Measurements from ENCODE around the gene SLC20A1. TPM values are rescaled to one million over a fixed set of nuclear protein-coding genes. Genes with fewer than 3 reads are reported as not detected.
"Not testable (repeated sequence)": the region's sequence is repeated elsewhere in the genome, so short reads cannot be mapped to it uniquely, and the experiment has no call there.

Gene SLC20A1
- total RNA-seq, 2 experiments from 2014 or later = 69.3 to 69.6 TPM

GRCh38 chr2:112692918-112693317 lies 47.2 kb downstream of the SLC20A1 start:
- intact Hi-C loops (cut with DNase I, micrococcal nuclease) = loop anchor here (1.0 to 5.0 kb wide), 3 partner anchors 34 to 62 kb away; partner anchors contain the start of gene SLC20A1 (in 1 of the 2)
- H3K36me3 Mint-ChIP-seq (ENCODE audit: low read depth) = no peaks in the 10 kb centered on the region
- ChIA-PET CTCF (interaction anchor here (0.6 to 3.6 kb wide), 19 partner anchors 9 to 222 kb away, joined by 3 to 36 read pairs (median 3); partner anchors contain the start of gene SLC20A1), POLR2A (interaction anchor here (0.6 to 2.3 kb wide), 5 partner anchors 13 to 47 kb away, joined by 3 to 19 read pairs (median 4); partner anchors contain the start of gene SLC20A1)
- DNase-seq (peak; percentile 75), ATAC-seq (peak; percentile 60)
- peak overlapping the region; percentile 87 for H3K27ac Mint-ChIP-seq
- peak overlapping the region; percentile 7 for H3K4me3 Mint-ChIP-seq
- no peaks in the 10 kb centered on the region for H3K9me3 Mint-ChIP-seq (ENCODE audit: low read depth)
- no peaks in the 10 kb centered on the region for H3K27me3 Mint-ChIP-seq
- H3K4me1 Mint-ChIP-seq = peaks cover 33% of the 10 kb centered on the region

GRCh38 chr2:112693596-112693995 lies 47.9 kb downstream of the SLC20A1 start:
- Mint-ChIP-seq H3K9me3 (ENCODE audit: low read depth) (no peaks in the 10 kb centered on the region), H3K4me1 (peaks cover 33% of the 10 kb centered on the region), H3K27ac (peak overlapping the region; percentile 87), H3K27me3 (no peaks in the 10 kb centered on the region), H3K36me3 (ENCODE audit: low read depth) (no peaks in the 10 kb centered on the region), H3K4me3 (no peak overlapping the region)
- POLR2A ChIA-PET = interaction anchor here (2.3 kb wide), 1 partner anchor 48 kb away, joined by 10 read pairs; the partner anchor contains the start of gene SLC20A1
- CTCF ChIA-PET = interaction anchor here (0.6 to 3.6 kb wide), 8 partner anchors 10 to 192 kb away, joined by 3 to 36 read pairs (median 4); no protein-coding TSS in a partner anchor
- intact Hi-C loops (cut with DNase I, micrococcal nuclease) = loop anchor here in 1 of 2 experiments (2.0 to 5.0 kb wide), 2 partner anchors 33 to 46 kb away; partner anchors contain the start of gene SLC20A1
- no peak for ATAC-seq
- no peak for DNase-seq

- intact Hi-C loops (cut with DNase I, micrococcal nuclease) = loop anchor here in 1 of 2 experiments (5.0 kb wide), 1 partner anchor 47 kb away; the partner anchor contains the start of gene SLC20A1
- Mint-ChIP-seq H3K4me3 (no peak overlapping the region), H3K27ac (no peak overlapping the region), H3K27me3 (no peaks in the 10 kb centered on the region), H3K36me3 (ENCODE audit: low read depth) (no peaks in the 10 kb centered on the region), H3K9me3 (ENCODE audit: low read depth) (no peaks in the 10 kb centered on the region), H3K4me1 (peaks cover 33% of the 10 kb centered on the region)
- DNase-seq (no peak), ATAC-seq (no peak)
- POLR2A ChIA-PET = no interaction called here
- CTCF ChIA-PET = interaction anchor here (0.7 to 1.6 kb wide), 2 partner anchors 39 to 93 kb away, joined by 3 to 4 read pairs; no protein-coding TSS in a partner anchor
These were observed 48.4 kb downstream of the SLC20A1 start for GRCh38 chr2:112694182-112694581.

- Mint-ChIP-seq H3K27me3 (peaks cover 5% of the 10 kb centered on the region), H3K4me3 (no peak overlapping the region), H3K36me3 (ENCODE audit: low read depth) (no peaks in the 10 kb centered on the region), H3K4me1 (peaks cover 2% of the 10 kb centered on the region), H3K9me3 (ENCODE audit: low read depth) (no peaks in the 10 kb centered on the region), H3K27ac (no peak overlapping the region)
- CTCF ChIA-PET = interaction anchor here (0.6 to 3.3 kb wide), 5 partner anchors 8 to 199 kb away, joined by 3 to 11 read pairs (median 4); no protein-coding TSS in a partner anchor
- POLR2A ChIA-PET = interaction anchor here (0.6 kb wide), 1 partner anchor 9 kb away, joined by 3 read pairs; no protein-coding TSS in a partner anchor
- DNase-seq (no peak), ATAC-seq (no peak)
- intact Hi-C loops (cut with DNase I, micrococcal nuclease) = no loop called here
These were observed 53.2 kb downstream of the SLC20A1 start for GRCh38 chr2:112698834-112699515.

GRCh38 chr2:112699984-112700667 lies 54.4 kb downstream of the SLC20A1 start:
- Mint-ChIP-seq H3K36me3 (ENCODE audit: low read depth) (no peaks in the 10 kb centered on the region), H3K27ac (no peak overlapping the region), H3K27me3 (peaks cover 5% of the 10 kb centered on the region), H3K9me3 (ENCODE audit: low read depth) (no peaks in the 10 kb centered on the region), H3K4me3 (no peak overlapping the region), H3K4me1 (peaks cover 2% of the 10 kb centered on the region)
- ATAC-seq (no peak), DNase-seq (no peak)
- POLR2A ChIA-PET = no interaction called here
- CTCF ChIA-PET = interaction anchor here (0.6 to 1.5 kb wide), 4 partner anchors 9 to 27 kb away, joined by 3 to 6 read pairs (median 4); no protein-coding TSS in a partner anchor
- intact Hi-C loops (cut with DNase I, micrococcal nuclease) = no loop called here

- no peaks in the 10 kb centered on the region for H3K36me3 Mint-ChIP-seq (ENCODE audit: low read depth)
- DNase-seq = no peak
- ATAC-seq = no peak
- no peaks in the 10 kb centered on the region for H3K9me3 Mint-ChIP-seq (ENCODE audit: low read depth)
- POLR2A ChIA-PET = no interaction called here
- CTCF ChIA-PET = interaction anchor here (1.1 to 1.7 kb wide), 2 partner anchors 14 to 17 kb away, joined by 3 to 5 read pairs; no protein-coding TSS in a partner anchor
- H3K4me3 Mint-ChIP-seq = no peak overlapping the region
- peaks cover 8% of the 10 kb centered on the region for H3K4me1 Mint-ChIP-seq
- H3K27ac Mint-ChIP-seq = no peak overlapping the region
- peaks cover 5% of the 10 kb centered on the region for H3K27me3 Mint-ChIP-seq
- intact Hi-C loops (cut with DNase I, micrococcal nuclease) = no loop called here
These were observed 55.3 kb downstream of the SLC20A1 start for GRCh38 chr2:112701052-112701451.

- no peak for ATAC-seq
These were observed 57.9 kb downstream of the SLC20A1 start for GRCh38 chr2:112703684-112704083.

GRCh38 chr2:112705575-112705974 lies 59.8 kb downstream of the SLC20A1 start:
- Mint-ChIP-seq H3K27me3 (peaks cover 11% of the 10 kb centered on the region), H3K9me3 (ENCODE audit: low read depth) (no peaks in the 10 kb centered on the region), H3K4me1 (peaks cover 31% of the 10 kb centered on the region), H3K4me3 (no peak overlapping the region), H3K36me3 (ENCODE audit: low read depth) (no peaks in the 10 kb centered on the region), H3K27ac (no peak overlapping the region)
- DNase-seq (no peak), ATAC-seq (no peak)
- POLR2A ChIA-PET = no interaction called here
- intact Hi-C loops (cut with DNase I, micrococcal nuclease) = loop anchor here in 1 of 2 experiments (5.0 kb wide), 1 partner anchor 73 kb away; no protein-coding TSS in a partner anchor
- CTCF ChIA-PET = interaction anchor here (0.5 to 2.0 kb wide), 3 partner anchors 21 to 79 kb away, joined by 3 to 9 read pairs (median 7); no protein-coding TSS in a partner anchor

More at GRCh38 chr2:112703684-112704083, 57.9 kb downstream of the SLC20A1 start:
- Mint-ChIP-seq H3K27ac (no peak overlapping the region), H3K27me3 (peaks cover 9% of the 10 kb centered on the region), H3K9me3 (ENCODE audit: low read depth) (no peaks in the 10 kb centered on the region), H3K4me3 (no peak overlapping the region), H3K36me3 (ENCODE audit: low read depth) (no peaks in the 10 kb centered on the region), H3K4me1 (peaks cover 31% of the 10 kb centered on the region)
- intact Hi-C loops (cut with DNase I, micrococcal nuclease) = no loop called here
- POLR2A ChIA-PET = no interaction called here
- DNase-seq = no peak
- CTCF ChIA-PET = no interaction called here

DNA sequence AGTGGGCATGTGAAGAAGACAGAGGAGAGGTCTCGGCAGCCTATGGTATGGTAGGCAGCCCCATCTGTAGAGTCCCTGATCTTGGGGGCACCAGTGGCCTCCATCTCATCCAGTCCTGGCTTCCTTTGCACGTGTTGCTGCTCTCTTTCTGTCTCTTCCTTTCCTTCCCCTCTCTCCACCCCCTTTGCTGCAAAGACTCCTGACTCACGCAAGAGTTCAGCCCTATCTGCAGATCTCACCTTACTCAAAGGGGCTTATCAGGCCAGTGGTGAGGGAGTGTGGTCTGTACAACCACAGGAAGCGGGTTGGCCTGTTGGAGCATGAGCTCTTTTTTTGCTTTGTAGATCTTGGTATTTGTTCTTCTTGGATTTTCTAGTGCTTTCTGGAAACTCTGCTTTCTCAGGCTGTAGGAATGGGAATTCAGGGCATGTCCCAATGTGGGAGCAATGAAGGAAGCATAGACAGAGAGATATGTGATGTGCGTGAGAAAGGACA lies 60.5 kb downstream of the SLC20A1 start:
- no peak overlapping the region for H3K27ac Mint-ChIP-seq
- DNase-seq (peak; percentile 78), ATAC-seq (peak; percentile 93)
- peaks cover 11% of the 10 kb centered on the region for H3K27me3 Mint-ChIP-seq
- CTCF ChIA-PET = interaction anchor here (0.5 to 2.0 kb wide), 8 partner anchors 14 to 106 kb away, joined by 3 to 9 read pairs (median 4); no protein-coding TSS in a partner anchor
- POLR2A ChIA-PET = interaction anchor here (1.0 kb wide), 1 partner anchor 14 kb away, joined by 19 read pairs; no protein-coding TSS in a partner anchor
- no peaks in the 10 kb centered on the region for H3K9me3 Mint-ChIP-seq (ENCODE audit: low read depth)
- intact Hi-C loops (cut with DNase I, micrococcal nuclease) = loop anchor here (1.0 to 5.0 kb wide), 2 partner anchors 61 to 74 kb away; partner anchors contain the start of gene SLC20A1 (in 1 of the 2)
- peaks cover 31% of the 10 kb centered on the region for H3K4me1 Mint-ChIP-seq
- no peak overlapping the region for H3K4me3 Mint-ChIP-seq
- H3K36me3 Mint-ChIP-seq (ENCODE audit: low read depth) = no peaks in the 10 kb centered on the region

GRCh38 chr2:112706947-112707346 lies 61.2 kb downstream of the SLC20A1 start:
- H3K9me3 Mint-ChIP-seq (ENCODE audit: low read depth); DNase-seq; ATAC-seq; H3K36me3 Mint-ChIP-seq (ENCODE audit: low read depth); H3K27ac Mint-ChIP-seq; H3K4me3 Mint-ChIP-seq: not testable (repeated sequence)
- intact Hi-C loops (cut with DNase I, micrococcal nuclease) = loop anchor here (1.0 to 5.0 kb wide), 2 partner anchors 62 to 75 kb away; partner anchors contain the start of gene SLC20A1 (in 1 of the 2)
- POLR2A ChIA-PET = interaction anchor here (1.0 kb wide), 1 partner anchor 14 kb away, joined by 19 read pairs; no protein-coding TSS in a partner anchor
- CTCF ChIA-PET = interaction anchor here (0.6 to 1.4 kb wide), 8 partner anchors 11 to 107 kb away, joined by 3 to 9 read pairs (median 4); no protein-coding TSS in a partner anchor
- peaks cover 11% of the 10 kb centered on the region for H3K27me3 Mint-ChIP-seq
- peaks cover 30% of the 10 kb centered on the region for H3K4me1 Mint-ChIP-seq

Data from activated CD4-positive, alpha-beta T cell treated with anti-CD3 and anti-CD28 coated beads for 36 hours (primary cell).